MM.1S (cell line): ENCODE results near the gene ENTPD5.

ENCODE experiments used
- CTCF ChIP-seq: fragments of 300-600 bp; sonication (generic); IDR thresholded peaks from 2 replicates; pipeline ENCODE4 v1.5.1; 2016; ENCODE audit warnings: antibody characterized with exemption, low read length, mixed read lengths
- EZH2 ChIP-seq: fragments of 300-600 bp; sonication (generic); optimal IDR thresholded peaks from 2 replicates; pipeline ENCODE3; 2017; ENCODE audit warnings: low read depth, mild to moderate bottlenecking, antibody characterized with exemption, low read length, mixed read lengths
- EZH2phosphoT487 ChIP-seq: fragments of 300-600 bp; sonication (generic); IDR thresholded peaks from 2 replicates; pipeline ENCODE4 v1.6.1; 2018; ENCODE audit warnings: antibody characterized with exemption, low read length

GRCh38 chr14:74045522-74045921 lies 26.4 kb upstream of the ENTPD5 start:
- TF ChIP-seq EZH2 (no peak), CTCF (no peak), EZH2phosphoT487 (no peak)
